HG03025 (cell line): ENCODE data around the gene GEMIN4.
"Not testable (repeated sequence)": the region's sequence is repeated elsewhere in the genome, so short reads cannot be mapped to it uniquely, and the experiment has no call there.

Experiments
- ATAC-seq: cut with Tn5 transposase; IDR thresholded peaks from one replicate; pipeline ENCODE4 v1.9.1; 2021; ENCODE audit warnings: mild to moderate bottlenecking, moderate library complexity; ENCODE audit not compliant: unreplicated experiment, low FRiP score

The GEMIN4 gene

GRCh38 chr17:781805-782731, 30.0 kb upstream of the GEMIN4 start, which contains the start of the genes GLOD4 and MRM3:
TSS of gene GLOD4 (minus strand) at chr17:782280. CDS start at chr17:782255, 25 bp downstream.
TSS of gene MRM3 (plus strand) at chr17:782353. CDS start at chr17:782379, 26 bp downstream.
- ATAC-seq = peak; percentile 71

GRCh38 chr17:778096-778495, 26.0 kb upstream of the GEMIN4 start:
- no peak for ATAC-seq

GRCh38 chr17:774313-774584, 22.2 kb upstream of the GEMIN4 start:
- no peak for ATAC-seq

GRCh38 chr17:773467-774312, 21.6 kb upstream of the GEMIN4 start:
- ATAC-seq = no peak

GRCh38 chr17:773016-773415, 21.0 kb upstream of the GEMIN4 start:
- ATAC-seq = no peak

GRCh38 chr17:767076-767475, 15.0 kb upstream of the GEMIN4 start:
- ATAC-seq = no peak

- ATAC-seq = no peak
Observed at GRCh38 chr17:760371-760770, 8.3 kb upstream of the GEMIN4 start.

GRCh38 chr17:759964-760363, 7.9 kb upstream of the GEMIN4 start:
- ATAC-seq = no peak

- not testable (repeated sequence) for ATAC-seq
Observed at GRCh38 chr17:756010-756567, 4.0 kb upstream of the GEMIN4 start.

- not testable (repeated sequence) for ATAC-seq
Observed at GRCh38 chr17:755319-755961, 3.4 kb upstream of the GEMIN4 start.

- no peak for ATAC-seq
Observed at GRCh38 chr17:753418-753817, 1.4 kb upstream of the GEMIN4 start.

GRCh38 chr17:752620-753219, 656 bp upstream of the GEMIN4 start:
- no peak for ATAC-seq

GRCh38 chr17:751269-752001, 629 bp downstream of the GEMIN4 start:
- ATAC-seq = peak; percentile 22

GRCh38 chr17:750431-751037, 1.5 kb downstream of the GEMIN4 start:
- no peak for ATAC-seq

GRCh38 chr17:749359-749758, 2.7 kb downstream of the GEMIN4 start:
- ATAC-seq = not testable (repeated sequence)

GRCh38 chr17:748604-749003, 3.5 kb downstream of the GEMIN4 start:
- ATAC-seq = not testable (repeated sequence)

GRCh38 chr17:746783-747629, 5.1 kb downstream of the GEMIN4 start:
- no peak for ATAC-seq

- no peak for ATAC-seq
Observed at GRCh38 chr17:746181-746580, 5.9 kb downstream of the GEMIN4 start.
